ENCODE measurements around the gene PLEKHG3.

PLEKHG3 gene

GRCh38 chr14:64748995-64749714 lies 44.9 kb downstream of the PLEKHG3 start:
- DNase-seq: no peak

DNA sequence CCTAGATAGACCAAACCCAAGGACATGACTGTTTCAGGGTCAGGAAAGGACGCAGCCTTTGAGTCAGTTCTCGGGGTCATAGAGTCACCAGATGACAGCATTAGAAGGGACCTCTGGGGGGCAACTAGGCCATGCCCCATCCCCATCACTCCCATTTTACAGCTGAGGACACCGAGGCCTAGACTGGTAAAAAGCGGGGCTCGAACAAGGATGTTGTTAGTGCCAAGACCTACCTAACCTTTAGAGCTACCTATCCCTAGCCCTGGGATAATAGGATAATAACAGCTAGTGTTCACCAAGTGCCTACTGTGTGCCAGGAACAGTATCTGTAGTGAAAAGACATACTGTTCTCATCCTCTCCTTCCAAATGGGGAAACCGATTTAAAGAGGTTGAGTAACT lies 48.7 kb downstream of the PLEKHG3 start:
- no peak for DNase-seq

GRCh38 chr14:64753374-64753773 lies 49.1 kb downstream of the PLEKHG3 start:
- DNase-seq: no peak

DNA sequence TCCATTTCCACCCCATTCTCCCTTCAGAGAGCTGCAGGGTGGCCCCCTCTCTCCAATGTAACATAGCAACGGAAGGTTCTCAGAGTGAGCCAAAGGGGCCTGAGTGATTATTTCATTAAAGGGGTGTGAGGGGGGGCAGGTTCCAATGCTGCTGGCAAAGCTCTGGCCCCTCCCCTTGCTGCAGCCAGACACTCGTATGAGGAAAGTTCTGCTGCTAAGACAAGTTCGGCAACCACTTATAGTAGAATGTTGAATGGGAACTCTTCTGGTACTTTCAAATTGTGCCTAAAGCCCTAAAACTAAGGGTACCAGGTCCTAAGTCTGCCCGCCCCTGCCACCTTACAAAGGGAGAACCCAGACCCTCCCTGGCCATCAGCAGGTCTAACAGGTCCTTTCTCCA lies 49.8 kb downstream of the PLEKHG3 start:
- no peak for DNase-seq

- DNase-seq: no peak
Measured at GRCh38 chr14:64754685-64755084, 50.5 kb downstream of the PLEKHG3 start.

- DNase-seq: no peak
Measured at GRCh38 chr14:64755781-64756221, 51.6 kb downstream of the PLEKHG3 start.

GRCh38 chr14:64756712-64757111 lies 52.5 kb downstream of the PLEKHG3 start:
- no peak for DNase-seq

DNA sequence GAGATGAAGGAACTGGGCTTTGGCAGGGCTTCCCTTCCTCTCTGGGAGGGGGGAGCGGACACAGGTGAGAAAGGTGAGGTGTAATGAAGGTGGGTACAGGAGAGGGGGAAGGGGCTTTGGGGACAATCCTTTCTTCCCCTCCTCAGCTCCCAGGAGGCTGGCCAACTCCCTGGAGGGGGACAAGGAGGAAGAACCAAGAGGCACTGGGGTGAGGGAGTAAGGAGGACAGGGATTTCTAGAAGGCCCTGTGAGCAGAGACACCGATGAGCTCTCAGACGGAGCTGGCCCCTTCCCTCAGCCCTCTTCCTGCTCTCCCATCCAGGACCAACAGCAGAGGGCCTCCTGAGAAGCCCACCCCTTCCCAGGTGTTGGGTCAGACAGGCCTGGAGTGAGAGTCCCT lies 53.4 kb downstream of the PLEKHG3 start:
- DNase-seq: no peak

- no peak for DNase-seq
Measured at GRCh38 chr14:64758025-64758521, 53.8 kb downstream of the PLEKHG3 start.

DNA sequence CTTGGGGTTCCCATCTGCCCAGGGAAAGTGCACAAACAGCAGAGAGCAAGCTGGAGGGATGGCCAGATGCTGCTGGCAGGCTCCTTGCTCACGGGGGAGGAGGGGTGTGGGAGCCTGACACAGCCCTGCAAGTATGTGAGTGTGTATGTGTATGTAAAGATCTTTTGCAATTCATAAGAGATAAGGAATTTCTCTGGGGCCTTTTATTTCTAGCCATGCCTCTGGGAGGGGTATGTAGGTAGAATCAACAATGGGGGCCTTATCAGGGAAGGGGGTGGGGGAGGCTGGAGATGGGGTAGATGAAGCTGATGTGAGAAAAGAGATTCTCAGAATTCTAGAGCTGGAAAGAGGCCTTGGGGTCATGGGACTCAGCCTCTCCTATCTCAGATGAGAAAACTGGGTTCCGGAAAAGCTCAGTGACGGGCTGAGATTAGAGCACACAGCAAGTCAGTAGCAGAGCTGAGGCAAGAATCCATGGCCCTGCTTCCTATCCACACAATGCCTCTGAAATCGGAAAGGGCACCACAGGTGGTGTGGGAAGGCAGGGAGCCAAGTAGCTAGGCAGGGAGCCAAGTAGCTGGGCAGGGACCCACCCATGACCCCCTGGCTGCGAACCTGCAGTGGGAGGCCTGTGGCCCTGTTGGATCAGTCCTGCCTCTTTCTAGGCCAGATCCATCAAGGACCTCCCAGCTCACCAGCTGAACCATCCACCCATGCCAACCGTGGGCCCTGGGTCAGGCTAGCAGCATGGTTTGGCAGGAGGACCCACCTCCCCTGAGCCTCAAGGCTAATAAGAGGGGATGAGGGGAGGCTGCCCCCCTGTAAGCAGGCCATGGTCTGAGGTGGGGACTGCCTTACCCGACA lies 54.7 kb downstream of the PLEKHG3 start:
- peak; percentile 15 for DNase-seq

DNA sequence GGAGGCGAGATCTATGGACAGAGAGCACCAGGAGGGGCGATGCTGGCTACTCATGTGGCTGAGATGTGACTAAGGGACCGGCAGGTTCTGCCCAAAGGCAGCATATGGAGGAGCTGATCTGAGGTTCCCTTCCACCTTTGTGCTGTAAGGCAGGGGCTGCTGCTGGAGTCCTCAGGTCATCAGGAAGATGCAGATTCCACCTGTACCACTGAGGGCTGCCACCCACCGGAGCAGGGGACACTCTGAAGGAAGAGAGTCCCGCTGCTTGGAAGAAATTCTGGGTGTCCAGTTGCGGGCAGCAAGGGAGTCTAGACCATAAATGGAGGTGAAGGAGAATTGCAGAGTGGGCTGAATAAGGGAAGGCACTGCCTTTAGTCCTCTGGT lies 55.3 kb downstream of the PLEKHG3 start:
- no peak for DNase-seq

DNA sequence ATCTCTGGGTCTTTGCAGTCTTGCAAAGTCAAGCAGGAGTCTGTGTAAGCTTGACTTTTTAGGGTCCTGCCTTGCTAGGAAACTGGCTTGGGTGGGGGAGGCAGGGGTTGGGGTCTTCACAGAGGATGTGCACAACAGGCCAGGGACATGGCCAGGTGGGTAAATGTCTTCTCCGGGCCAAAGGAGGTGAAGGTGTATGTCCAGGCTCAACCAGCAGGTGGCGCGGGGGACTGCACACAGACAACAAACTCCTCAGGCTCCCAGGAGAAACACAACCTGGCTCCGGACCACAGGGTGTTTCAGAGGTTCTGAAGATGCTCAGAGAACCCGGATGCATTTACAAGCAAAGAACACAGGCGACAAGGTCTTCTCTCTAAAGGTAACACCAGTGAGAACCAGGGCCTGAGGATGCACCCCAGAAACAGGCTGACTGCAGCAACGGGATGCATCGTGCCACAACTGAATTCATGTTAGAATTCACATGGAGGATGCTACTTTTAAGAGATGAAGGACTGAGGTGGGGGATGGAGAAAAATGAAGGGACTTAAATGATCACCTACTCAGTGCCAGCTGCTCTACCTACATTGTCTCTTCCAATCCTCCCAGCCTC lies 56.0 kb downstream of the PLEKHG3 start:
- DNase-seq: peak; percentile 13

DNA sequence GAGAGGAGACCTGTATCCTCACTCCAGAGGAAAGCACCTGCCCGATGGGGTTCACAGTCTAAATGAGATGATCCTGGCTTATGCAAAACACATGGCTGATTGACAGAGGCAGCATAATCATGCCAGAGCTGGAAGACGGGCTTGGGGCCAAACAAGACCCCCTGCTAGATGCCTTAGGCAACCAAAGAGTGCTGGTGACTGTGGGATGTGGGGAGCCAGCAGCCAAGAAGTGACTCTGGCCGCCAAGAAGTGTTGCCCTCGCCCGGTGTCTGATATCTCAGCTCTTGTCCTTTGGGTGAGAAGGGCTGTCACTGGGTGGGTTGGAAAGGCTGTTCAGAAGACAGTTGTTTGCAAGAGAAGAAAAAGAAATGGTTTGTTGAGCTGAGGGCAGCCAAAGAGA lies 56.7 kb downstream of the PLEKHG3 start:
- DNase-seq: no peak

DNA sequence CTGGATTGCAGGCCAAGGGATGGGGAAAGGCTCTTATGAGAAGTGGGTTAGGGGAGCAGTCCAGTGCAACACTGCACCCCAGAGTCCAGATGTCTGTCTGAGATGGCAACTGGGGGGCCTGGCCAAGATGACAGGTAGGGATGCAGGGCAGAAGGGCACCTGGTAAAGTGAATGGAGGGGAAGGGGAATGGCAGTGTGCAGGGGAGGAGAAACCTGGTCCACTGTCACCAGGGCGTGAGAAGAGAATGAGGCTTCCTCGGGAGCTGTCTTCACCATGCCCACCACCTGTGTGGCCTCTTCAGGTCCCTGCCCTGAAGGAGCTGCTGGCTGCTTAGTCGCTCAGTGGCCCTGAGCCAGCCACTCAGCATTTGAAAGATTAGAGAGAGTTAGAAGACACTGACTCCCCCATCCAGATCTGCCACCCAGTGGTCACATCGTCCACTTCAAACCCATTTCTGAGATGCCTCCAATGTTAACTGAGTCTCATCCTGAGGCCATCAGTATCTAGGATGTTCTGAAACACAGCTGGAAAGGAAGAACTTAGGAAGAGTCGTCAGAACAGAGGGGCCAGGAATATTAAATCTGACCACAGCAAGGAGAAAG lies 57.3 kb downstream of the PLEKHG3 start:
- peak; percentile 44 for DNase-seq

DNA sequence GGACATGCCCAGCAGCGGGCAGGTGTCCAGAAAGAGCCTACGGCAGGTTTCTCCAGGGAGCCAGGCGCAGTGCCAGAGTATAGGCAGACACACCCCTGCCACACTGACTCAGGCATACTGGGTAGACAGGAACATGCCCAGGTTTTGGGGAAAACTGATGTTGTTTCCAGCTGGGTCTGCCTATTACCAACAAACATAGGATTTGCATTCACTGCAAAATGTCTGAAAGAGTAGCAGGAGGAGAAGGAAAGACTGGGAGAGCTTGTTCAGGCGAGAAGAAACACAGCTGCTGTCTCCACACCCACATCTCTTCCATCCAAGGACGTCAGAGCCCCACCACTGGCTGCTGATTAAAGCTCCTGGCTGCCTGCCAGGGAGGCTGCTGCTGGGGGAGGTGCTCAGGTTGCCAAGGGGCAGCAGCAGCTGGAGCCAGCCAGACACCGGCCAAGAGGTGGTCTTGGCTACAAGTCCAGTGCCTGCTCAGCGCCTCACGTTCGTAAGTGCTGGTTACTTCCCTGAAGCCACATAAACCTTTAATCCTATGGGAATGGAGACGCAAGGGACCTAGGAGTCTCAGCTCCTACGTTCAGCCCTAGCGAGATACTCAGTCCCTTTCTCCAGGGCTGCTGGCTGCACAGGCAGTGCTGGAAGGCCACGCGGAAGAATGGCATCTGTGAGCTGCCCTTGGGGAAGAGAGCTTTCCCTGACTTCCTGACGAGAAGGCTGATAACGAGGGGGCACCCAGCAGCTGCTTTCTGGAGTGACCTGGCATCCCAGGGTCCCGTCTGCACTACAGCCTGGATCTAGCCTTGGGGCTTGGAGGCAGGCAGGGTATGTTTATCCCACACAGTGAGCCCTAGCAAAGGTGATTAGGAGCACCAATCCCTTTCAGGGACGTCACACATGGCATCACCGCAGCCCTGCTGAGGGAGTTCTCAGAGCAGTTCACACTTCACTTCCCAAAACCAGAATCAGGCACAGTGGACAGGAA lies 58.1 kb downstream of the PLEKHG3 start:
- DNase-seq: peak; percentile 89

DNA sequence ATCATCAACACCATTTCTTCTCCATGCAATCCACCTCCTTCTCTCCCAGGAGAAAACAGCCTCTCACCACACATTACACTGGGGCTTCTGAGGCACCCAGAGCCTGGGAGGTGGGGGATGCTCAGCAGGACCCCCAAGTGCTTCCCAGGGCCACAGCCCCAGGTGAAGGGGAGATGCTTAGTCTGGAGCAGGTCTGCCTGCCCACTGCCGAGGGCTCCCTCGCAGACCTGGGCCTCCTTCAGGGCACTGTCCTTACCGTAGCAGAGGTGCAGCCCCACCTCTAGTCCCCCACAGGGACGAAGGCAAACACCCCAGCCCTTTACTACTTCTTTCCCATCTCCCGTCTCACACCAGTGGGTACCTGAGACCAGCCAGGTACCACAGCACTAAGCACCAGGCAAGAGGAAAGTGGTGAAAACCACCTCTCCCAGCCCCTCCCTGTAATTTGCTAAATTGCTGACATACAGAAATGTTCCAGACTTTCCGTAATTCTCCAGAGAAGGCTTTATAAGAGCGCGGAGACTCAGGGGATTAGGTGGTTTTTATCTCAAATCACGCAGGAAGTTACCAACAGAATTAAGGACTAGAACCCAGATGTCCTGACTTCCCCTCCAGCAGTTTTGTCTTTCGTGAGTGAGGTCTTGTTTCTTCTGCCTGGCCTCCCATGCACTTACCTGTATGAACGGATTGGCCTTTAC lies 59.0 kb downstream of the PLEKHG3 start:
- DNase-seq: no peak

GRCh38 chr14:64763801-64764621 lies 59.8 kb downstream of the PLEKHG3 start:
- no peak for DNase-seq

- DNase-seq: peak; percentile 13
Measured at GRCh38 chr14:64764641-64765520, 60.7 kb downstream of the PLEKHG3 start.

DNA sequence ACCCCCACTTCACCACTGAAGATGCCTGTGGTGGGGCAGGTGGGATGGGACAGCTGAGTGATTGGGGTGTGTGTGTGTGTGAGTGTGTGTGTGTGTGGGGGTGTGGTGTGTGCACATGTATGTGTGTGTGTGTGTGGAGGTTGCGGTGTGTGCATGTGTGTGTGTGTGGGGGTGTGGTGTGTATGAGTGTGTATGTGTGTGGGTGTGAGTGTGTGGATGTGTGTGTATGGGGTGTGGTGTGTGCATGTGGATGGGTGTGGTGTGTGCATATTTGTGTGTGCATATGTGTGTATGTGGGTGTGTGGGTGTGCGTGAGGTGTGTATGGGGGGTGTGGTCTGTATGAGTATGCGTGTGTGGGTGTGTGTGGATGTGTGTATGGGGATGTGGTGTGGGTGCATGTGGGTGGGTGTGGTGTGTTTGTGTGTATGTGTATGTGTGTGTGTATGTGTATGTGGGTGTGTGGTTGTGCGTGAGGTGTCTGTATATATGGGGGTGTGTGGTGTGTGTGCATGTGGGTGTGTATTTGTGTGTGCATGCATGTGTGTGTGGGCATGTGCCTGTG lies 61.6 kb downstream of the PLEKHG3 start:
- DNase-seq: no peak

Measured in SHP77 treated with DMSO at 0.1 percent for 48 hours (cell line).